H9 (cell line): ENCODE data around the gene TBXAS1. TPM values are rescaled to one million over a fixed set of nuclear protein-coding genes. Genes with fewer than 3 reads are reported as not detected.

ENCODE experiments used
- DNase-seq: peaks from one replicate; pipeline ENCODE4 v3.0.0-alpha.2; 2017
- H2AFZ ChIP-seq: one replicate; pipeline ENCODE4 v1.6.1; 2013; ENCODE audit warnings: mild to moderate bottlenecking, low read length, control low read depth, moderate library complexity
- H2AK5ac ChIP-seq: 2 replicates; pipeline ENCODE4 v1.6.1; 2013; ENCODE audit warnings: low read length, control low read depth, mixed read lengths; ENCODE audit not compliant: insufficient read length
- H2BK120ac ChIP-seq: one replicate; pipeline ENCODE4 v1.6.1; 2013; ENCODE audit warnings: low read depth, mild to moderate bottlenecking, low read length, control low read depth, inconsistent platforms; ENCODE audit not compliant: poor library complexity, severe bottlenecking
- H2BK12ac ChIP-seq: 2 replicates; pipeline ENCODE4 v1.6.1; 2013; ENCODE audit warnings: low read length, control low read depth, mixed read lengths, low read depth; ENCODE audit not compliant: insufficient read length
- H2BK15ac ChIP-seq: 2 replicates; pipeline ENCODE4 v1.6.1; 2013; ENCODE audit warnings: low read depth, low read length, control low read depth
- H2BK20ac ChIP-seq: one replicate; pipeline ENCODE4 v1.6.1; 2013; ENCODE audit warnings: low read depth, mild to moderate bottlenecking, low read length, control low read depth, inconsistent platforms; ENCODE audit not compliant: poor library complexity, severe bottlenecking
- H2BK5ac ChIP-seq: 2 replicates; pipeline ENCODE4 v1.6.1; 2013; ENCODE audit warnings: low read length, control low read depth, mixed read lengths; ENCODE audit not compliant: insufficient read length
- H3K14ac ChIP-seq: 2 replicates; pipeline ENCODE4 v1.6.1; 2013; ENCODE audit warnings: low read length, control low read depth; ENCODE audit not compliant: insufficient read depth
- H3K18ac ChIP-seq: 2 replicates; pipeline ENCODE4 v1.6.1; 2013; ENCODE audit warnings: low read depth, mild to moderate bottlenecking, mixed read lengths, low read length, control low read depth; ENCODE audit not compliant: insufficient read length
- H3K23ac ChIP-seq: 2 replicates; pipeline ENCODE4 v1.6.1; 2013; ENCODE audit warnings: low read length, control low read depth, mixed read lengths, low read depth; ENCODE audit not compliant: insufficient read length
- H3K23me2 ChIP-seq: 2 replicates; pipeline ENCODE4 v1.6.1; 2013; ENCODE audit warnings: low read depth, mild to moderate bottlenecking, mixed read lengths, low read length, control low read depth; ENCODE audit not compliant: insufficient read length, poor library complexity, severe bottlenecking
- H3K27ac ChIP-seq: 2 replicates; pipeline ENCODE4 v1.5.1; 2013; ENCODE audit warnings: low read length, control low read depth, mixed read lengths, low read depth; ENCODE audit not compliant: insufficient read length
- H3K27me3 ChIP-seq: 2 replicates; pipeline ENCODE4 v1.6.1; 2013; ENCODE audit warnings: low read length, control low read depth, inconsistent platforms; ENCODE audit not compliant: insufficient read depth
- H3K4ac ChIP-seq: 2 replicates; pipeline ENCODE4 v1.6.1; 2013; ENCODE audit warnings: low read depth, mild to moderate bottlenecking, control low read depth, inconsistent platforms, low read length, moderate library complexity
- H3K4me1 ChIP-seq: 2 replicates; pipeline ENCODE4 v1.6.1; 2013; ENCODE audit warnings: low read length, control low read depth, inconsistent platforms; ENCODE audit not compliant: insufficient read depth
- H3K4me2 ChIP-seq: 2 replicates; pipeline ENCODE4 v1.6.1; 2013; ENCODE audit warnings: low read length, control low read depth, mixed read lengths; ENCODE audit not compliant: insufficient read length, insufficient read depth
- H3K56ac ChIP-seq: 2 replicates; pipeline ENCODE4 v1.6.1; 2013; ENCODE audit warnings: low read depth, mild to moderate bottlenecking, mixed read lengths, low read length, control low read depth; ENCODE audit not compliant: insufficient read length
- H3K79me1 ChIP-seq: 2 replicates; pipeline ENCODE4 v1.6.1; 2013; ENCODE audit warnings: low read depth, mild to moderate bottlenecking, moderate library complexity, low read length, control low read depth, inconsistent platforms; ENCODE audit not compliant: insufficient read depth, poor library complexity, severe bottlenecking
- H3K79me2 ChIP-seq: 2 replicates; pipeline ENCODE4 v1.6.1; 2013; ENCODE audit warnings: low read length, control low read depth, inconsistent platforms; ENCODE audit not compliant: insufficient read depth
- H3K9ac ChIP-seq: 2 replicates; pipeline ENCODE4 v1.6.1; 2013; ENCODE audit warnings: low read length, control low read depth, mixed read lengths; ENCODE audit not compliant: insufficient read length; ENCODE audit errors: extremely low read depth
- H3K9me3 ChIP-seq: one replicate; pipeline ENCODE4 v1.6.1; 2013; ENCODE audit warnings: low read depth, low read length, inconsistent platforms; ENCODE audit not compliant: control insufficient read depth
- H3T11ph ChIP-seq: one replicate; pipeline ENCODE4 v1.6.1; 2013; ENCODE audit warnings: mild to moderate bottlenecking, low read length, control low read depth, inconsistent platforms
- H4K20me1 ChIP-seq: one replicate; pipeline ENCODE4 v1.6.1; 2013; ENCODE audit not compliant: control insufficient read depth, insufficient read length, insufficient read depth
- H4K5ac ChIP-seq: 2 replicates; pipeline ENCODE4 v1.6.1; 2013; ENCODE audit warnings: low read depth, mild to moderate bottlenecking, mixed read lengths, low read length, control low read depth; ENCODE audit not compliant: insufficient read length
- H4K8ac ChIP-seq: replicated peaks from 2 replicates; pipeline ENCODE4 v1.6.1; 2013; ENCODE audit warnings: low read length, control low read depth, mixed read lengths, low read depth; ENCODE audit not compliant: insufficient read length
- H4K91ac ChIP-seq: 2 replicates; pipeline ENCODE4 v1.6.1; 2013; ENCODE audit warnings: low read depth, mild to moderate bottlenecking, moderate library complexity, mixed read lengths, low read length, control low read depth; ENCODE audit not compliant: insufficient read length
- H3K27ac Mint-ChIP-seq, 3 experiments: 2 replicates in 2 of 3; 3 replicates in 1 of 3; pipeline ENCODE4 v1.8.0; 2020 to 2021; ENCODE audit warnings: mixed read lengths in 3 of 3, mild to moderate bottlenecking in 1 of 3, moderate library complexity in 1 of 3
- H3K27me3 Mint-ChIP-seq: 2 replicates; pipeline ENCODE4 v1.8.0; 2021; ENCODE audit warnings: low read depth, mild to moderate bottlenecking, moderate library complexity, mixed read lengths
- H3K36me3 Mint-ChIP-seq, 3 experiments: 2 replicates in 2 of 3; 3 replicates in 1 of 3; pipeline ENCODE4 v1.8.0; 2020 to 2021; ENCODE audit warnings: low read depth in 3 of 3, mixed read lengths in 3 of 3; ENCODE audit not compliant: insufficient read depth in 1 of 3
- H3K4me1 Mint-ChIP-seq, 2 experiments: 2 replicates each; pipeline ENCODE4 v1.8.0; 2020; ENCODE audit warnings: mixed read lengths in 2 of 2
- H3K4me3 Mint-ChIP-seq, 2 experiments: 2 replicates in 1 of 2; 3 replicates in 1 of 2; pipeline ENCODE4 v1.8.0; 2020 to 2021; ENCODE audit warnings: mild to moderate bottlenecking in 2 of 2, mixed read lengths in 2 of 2, moderate library complexity in 1 of 2
- H3K9me3 Mint-ChIP-seq, 2 experiments: 2 replicates in 1 of 2; 3 replicates in 1 of 2; pipeline ENCODE4 v1.8.0; 2020; ENCODE audit warnings: mild to moderate bottlenecking in 2 of 2, mixed read lengths in 2 of 2, moderate library complexity in 1 of 2
- CTCF ChIP-seq: fragments of 200-600 bp; sonication (generic); conservative IDR thresholded peaks from 3 replicates; pipeline ENCODE4 v1.8.0; 2021; ENCODE audit warnings: antibody characterized with exemption, mild to moderate bottlenecking
- WGBS: extraction: QIAGEN DNeasy Blood & Tissue Kit; methylation state at CpG from one replicate; pipeline ENCODE4 v1.1.7; 2013; ENCODE audit warnings: missing lambda C conversion rate, low lambda C conversion rate, mixed read lengths; ENCODE audit not compliant: insufficient read length; ENCODE audit errors: extremely low coverage; 5-methylcytosine and 5-hydroxymethylcytosine counted together
- long read RNA-seq: library from polyadenylated mRNA; unstranded; transcript quantifications from one replicate; pipeline ENCODE4 v2.0.0, GENCODE V29; 2020
- total RNA-seq: library from RNA; stranded (reverse); gene quantifications from 2 replicates; pipeline ENCODE4 v1.2.1, GENCODE V29; 2021

Gene TBXAS1
- total RNA-seq, result 0.39 and 1.4 TPM in 2 replicates
- long read RNA-seq, partial matches to known transcripts, result 1 of 3 reads
- long read RNA-seq, other reads (novel, unspliced or antisense), result 2 of 3 reads

- no peak within 1 kb of the TSS for H2BK15ac ChIP-seq
- H3K4me2 ChIP-seq, result no peak within 1 kb of the TSS
- H3T11ph ChIP-seq, result no peak within 1 kb of the TSS
- no peak within 1 kb of the TSS for H3K4me3 Mint-ChIP-seq
- no peak within 1 kb of the TSS for H2BK12ac ChIP-seq
- H4K8ac ChIP-seq, result no peak within 1 kb of the TSS
- no peak within 1 kb of the TSS for H3K9ac ChIP-seq
- H3K4me1 Mint-ChIP-seq, result peaks cover 7% of the 10 kb centered on the region in 2 experiments
- H2BK5ac ChIP-seq, result no peak within 1 kb of the TSS
- H3K4me1 ChIP-seq, result no peaks in the 10 kb centered on the region
- no peak within 1 kb of the TSS for H3K56ac ChIP-seq
- no peak within 1 kb of the TSS for H4K5ac ChIP-seq
- no peaks in the 10 kb centered on the region for H3K23me2 ChIP-seq
- peaks cover 7% of the 10 kb centered on the region for H3K27me3 Mint-ChIP-seq
- no peak for DNase-seq
- no peaks in the 10 kb centered on the region for H3K9me3 ChIP-seq
- no peaks in the 10 kb centered on the region for H4K20me1 ChIP-seq
- peaks cover 0 to 4% (median 2%) of the 10 kb centered on the region in 3 experiments; a peak in 5 of 7 replicates for H3K36me3 Mint-ChIP-seq
- no peak within 1 kb of the TSS for H2AK5ac ChIP-seq
- WGBS, result no CpG with 5 or more reads among the region's 10 CpGs
- no peak within 1 kb of the TSS; a peak in 1 of 7 replicates for H3K27ac Mint-ChIP-seq
- H3K79me1 ChIP-seq, result no peaks in the 10 kb centered on the region
- H3K23ac ChIP-seq, result no peak within 1 kb of the TSS
- no peak within 1 kb of the TSS for H4K91ac ChIP-seq
- no peaks in the 10 kb centered on the region for H3K79me2 ChIP-seq
- TF ChIP-seq CTCF, result no peak
- no peak within 1 kb of the TSS for H3K14ac ChIP-seq
- no peak within 1 kb of the TSS for H3K27ac ChIP-seq
- H2AFZ ChIP-seq, result no peak within 1 kb of the TSS
- H3K4ac ChIP-seq, result no peak within 1 kb of the TSS
- H2BK20ac ChIP-seq, result no peak within 1 kb of the TSS
- H2BK120ac ChIP-seq, result no peak within 1 kb of the TSS
- no peaks in the 10 kb centered on the region for H3K27me3 ChIP-seq
- H3K9me3 Mint-ChIP-seq, result peaks cover 8 to 10% of the 10 kb centered on the region in 2 experiments; a peak in 4 of 5 replicates
- H3K18ac ChIP-seq, result no peak within 1 kb of the TSS
Observed at GRCh38 chr7:139829025-139829774, at the start of gene TBXAS1. Gene TBXAS1 (plus strand): TSS chr7:139829264. CDS start chr7:139829391, 127 bp downstream.
